MM.1S (cell line): ENCODE data around the gene SPTSSB.

Experiments used
- CTCF ChIP-seq: fragments of 300-600 bp; sonication (generic); IDR thresholded peaks from 2 replicates; pipeline ENCODE4 v1.5.1; 2016; ENCODE audit warnings: antibody characterized with exemption, low read length, mixed read lengths
- EZH2 ChIP-seq: fragments of 300-600 bp; sonication (generic); optimal IDR thresholded peaks from 2 replicates; pipeline ENCODE3; 2017; ENCODE audit warnings: low read depth, mild to moderate bottlenecking, antibody characterized with exemption, low read length, mixed read lengths

GRCh38 chr3:161347726-161348125 lies 23.6 kb downstream of the SPTSSB start:
- TF ChIP-seq EZH2 (no peak), CTCF (no peak)
